ENCODE measurements around the gene ATAD3C.

GRCh38 chr1:1483714-1484113 is 34.2 kb downstream of the ATAD3C start:
- TF ChIP-seq CTCF (IDR thresholded peaks at IDR 0.05) (no peak), ZFX (IDR thresholded peaks at IDR 0.05; ENCODE audit: borderline replicate concordance) (no peak)

Measured in 22Rv1 (cell line).